K562 (cell line): Measurements from ENCODE around the gene ALK. TPM values are rescaled to one million over a fixed set of nuclear protein-coding genes. Genes with fewer than 3 reads are reported as not detected.

Experiments used
- AFF1 ChIP-seq, 2 experiments: fragments of 450-650 bp; IDR thresholded peaks; 2 replicates each; pipeline ENCODE4 v1.6.1; 2018; ENCODE audit warnings: mild to moderate bottlenecking in 2 of 2, low read depth in 1 of 2; ENCODE audit not compliant: partially characterized antibody in 2 of 2
- BCLAF1 ChIP-seq, 2 experiments: fragments of 450-650 bp in 1 of 2; IDR thresholded peaks; 2 replicates each; pipeline ENCODE4 v1.6.1; 2011 to 2017; ENCODE audit warnings: low read depth in 2 of 2, antibody characterized with exemption in 1 of 2, borderline replicate concordance in 1 of 2, low read length in 1 of 2, mild to moderate bottlenecking in 1 of 2, mixed read lengths in 1 of 2; ENCODE audit not compliant: control insufficient read depth in 1 of 2
- HEY1 ChIP-seq: fragments of 250-450 bp; sonication (Bioruptor Pico); IDR thresholded peaks from 2 replicates; pipeline ENCODE4 v1.5.0; 2020; ENCODE audit warnings: mild to moderate bottlenecking, moderate library complexity, borderline replicate concordance
- MAFF ChIP-seq: IDR thresholded peaks from 2 replicates; pipeline ENCODE4 v1.6.1; 2012; ENCODE audit warnings: low read length, improper control_type of control experiment
- MBD1 ChIP-seq: fragments of 250-450 bp; sonication (Bioruptor Pico); IDR thresholded peaks from 2 replicates; pipeline ENCODE4 v1.8.0; 2022; ENCODE audit warnings: inconsistent platforms
- NR2C2 ChIP-seq, 2 experiments: fragments of 200-800 bp in 1 of 2; sonication (Bioruptor generic) in 1 of 2; sonication (generic) in 1 of 2; formaldehyde crosslinking in 1 of 2; IDR thresholded peaks; 2 replicates each; pipeline versions ENCODE4 v1.6.1 to v1.8.0; 2016 to 2022; ENCODE audit warnings: mild to moderate bottlenecking in 1 of 2, missing compliant biosample characterization in 1 of 2, missing genetic modification characterization in 1 of 2, missing genetic modification reagents in 1 of 2
- NUFIP1 ChIP-seq: fragments of 450-650 bp; IDR thresholded peaks from 2 replicates; pipeline ENCODE4 v1.6.1; 2018; ENCODE audit not compliant: partially characterized antibody
- SIN3A ChIP-seq, 2 experiments: fragments of 150-350 bp in 1 of 2; IDR thresholded peaks; 2 replicates each; pipeline ENCODE4 v1.6.1; 2011 to 2016; ENCODE audit warnings: borderline replicate concordance in 2 of 2, low read depth in 2 of 2, low read length in 2 of 2, mild to moderate bottlenecking in 2 of 2, moderate library complexity in 2 of 2; ENCODE audit not compliant: control insufficient read depth in 1 of 2
- TRIM25 ChIP-seq: fragments of 450-650 bp; IDR thresholded peaks from 2 replicates; pipeline ENCODE4 v1.7.0; 2016; ENCODE audit warnings: borderline replicate concordance
- WHSC1 ChIP-seq: IDR thresholded peaks from one replicate; pipeline ENCODE4 v1.6.1; 2012; ENCODE audit warnings: low read length, control low read depth, inconsistent platforms
- ZNF449 ChIP-seq: fragments of 250-450 bp; sonication (Bioruptor Pico); IDR thresholded peaks from 2 replicates; pipeline ENCODE4 v1.8.0; 2022; ENCODE audit warnings: moderate library complexity, mild to moderate bottlenecking, inconsistent platforms
- polyA plus RNA-seq, 8 experiments: library from polyadenylated mRNA; depleted of rRNA in 4 of 8; stranded (reverse) in 5 of 8; unstranded in 3 of 8; fragments of >200 nt; fragmentation: Nextera tagmentation in 2 of 8; fragmentation: Illumina TruSeq in 1 of 8; extraction: Ambion mirVana in 2 of 8; extraction: Trizol in 1 of 8; gene quantifications; 2 replicates each; pipeline versions ENCODE4 v1.2.1 to v1.2.3, GENCODE V29; 2011 to 2014; ENCODE audit warnings: inconsistent platforms in 1 of 8, missing spikeins in 1 of 8
- total RNA-seq, 7 experiments: library from RNA; depleted of rRNA in 6 of 7; stranded (reverse); fragments of >200 nt in 6 of 7; fragmentation: Illumina TruSeq in 2 of 7; extraction: Trizol in 2 of 7; gene quantifications; 2 replicates each; pipeline versions ENCODE4 v1.2.1 to v1.2.3, GENCODE V29; 2011 to 2021; ENCODE audit warnings: low replicate concordance in 1 of 7

ALK gene
- total and polyA plus RNA-seq, 9 of the 15 experiments (the other 6 are each of a cell fraction or from before 2014, with no cell fraction given), result not detected

- no peak for TF ChIP-seq ZNF449 (CRISPR knock-in tag)
- TF ChIP-seq HEY1 (CRISPR knock-in tag), result no peak
- TF ChIP-seq TRIM25, result no peak
- TF ChIP-seq BCLAF1 (IDR thresholded peaks at IDR 0.05; ENCODE audit: borderline replicate concordance in 1 of 2, control insufficient read depth in 1 of 2, low read depth in 2 of 2, low read length in 1 of 2), result no peak
- no peak for TF ChIP-seq SIN3A (IDR thresholded peaks at IDR 0.05; ENCODE audit: borderline replicate concordance in 2 of 2, control insufficient read depth in 1 of 2, low read depth in 2 of 2, low read length in 2 of 2)
- TF ChIP-seq NUFIP1, result no peak
- TF ChIP-seq AFF1 (IDR thresholded peaks at IDR 0.05; ENCODE audit: low read depth in 1 of 2, partially characterized antibody in 2 of 2), result no peak
- TF ChIP-seq WHSC1, result no peak
- no peak for TF ChIP-seq NR2C2 (CRISPR knock-in tag; IDR thresholded peaks at IDR 0.05)
- TF ChIP-seq NR2C2 (tag; IDR thresholded peaks at IDR 0.05), result no peak
- TF ChIP-seq MAFF, result no peak
- TF ChIP-seq MBD1, result no peak
Measured at GRCh38 chr2:29157131-29157530, 764.3 kb downstream of the ALK start (continued).
